SK-N-SH (cell line): ENCODE measurements around the gene GNAI3. TPM values are rescaled to one million over a fixed set of nuclear protein-coding genes. Genes with fewer than 3 reads are reported as not detected.

Experiments used
- CTCF ChIA-PET: fragments of 300-600, 350-600 bp; formaldehyde crosslinking; extraction: SDS; loops from one replicate; lab custom pipeline; 2021; lab: Yijun Ruan, JAX
- POLR2A ChIA-PET: fragments of 350-600 bp; sonication (Branson Sonifier 250); formaldehyde crosslinking; extraction: SDS; loops from one replicate; lab custom pipeline; 2020; ENCODE audit warnings: antibody characterized with exemption, inconsistent platforms; lab: Yijun Ruan, JAX
- DNase-seq: peaks from one replicate; pipeline ENCODE4 v3.0.0; 2012
- H2AFZ ChIP-seq: fragments of 200-600 bp; sonication (generic); 2 replicates; pipeline ENCODE4 v1.8.1; 2016; ENCODE audit warnings: antibody characterized with exemption, mild to moderate bottlenecking, low read depth
- H3F3A ChIP-seq: fragments of 200-600 bp; sonication (generic); replicated peaks from 2 replicates; pipeline ENCODE3; 2016; ENCODE audit warnings: antibody characterized with exemption, mild to moderate bottlenecking; ENCODE audit not compliant: insufficient read depth
- H3K27ac ChIP-seq, 2 experiments: fragments of 200-500 bp in 1 of 2; fragments of 200-600 bp in 1 of 2; sonication (Bioruptor generic) in 1 of 2; sonication (generic), shearing (Covaris generic) in 1 of 2; 2 replicates each; pipeline versions ENCODE4 v1.5.1 to v1.6.1; 2014 to 2016; ENCODE audit warnings: low read depth in 2 of 2, inconsistent platforms in 1 of 2, low read length in 1 of 2, mild to moderate bottlenecking in 1 of 2, mixed read lengths in 1 of 2
- H3K27me3 ChIP-seq: fragments of 200-600 bp; sonication (generic), shearing (Covaris generic); 2 replicates; pipeline ENCODE4 v1.6.1; 2016; ENCODE audit warnings: mixed run types; ENCODE audit not compliant: insufficient read depth
- H3K36me3 ChIP-seq, 2 experiments: fragments of 200-500 bp in 1 of 2; fragments of 200-600 bp in 1 of 2; sonication (Bioruptor generic) in 1 of 2; sonication (generic) in 1 of 2; replicated peaks in 1 of 2; 2 replicates each; pipeline versions ENCODE3 to v1.5.1; 2014 to 2016; ENCODE audit warnings: low read length in 1 of 2, mild to moderate bottlenecking in 1 of 2; ENCODE audit not compliant: insufficient read depth in 2 of 2, control insufficient read depth in 1 of 2
- H3K4me1 ChIP-seq, 2 experiments: fragments of 200-500 bp in 1 of 2; fragments of 200-600 bp in 1 of 2; sonication (Bioruptor generic) in 1 of 2; sonication (generic), shearing (Covaris generic) in 1 of 2; 2 replicates each; pipeline versions ENCODE4 v1.5.1 to v1.6.1; 2014 to 2016; ENCODE audit warnings: low read depth in 1 of 2, low read length in 1 of 2, mixed run types in 1 of 2; ENCODE audit not compliant: insufficient read depth in 2 of 2, control insufficient read depth in 1 of 2
- H3K4me2 ChIP-seq: fragments of 200-600 bp; sonication (generic), shearing (Covaris generic); 2 replicates; pipeline ENCODE4 v1.6.1; 2017; ENCODE audit warnings: mixed run types
- H3K4me3 ChIP-seq, 2 experiments: fragments of 200-500 bp in 1 of 2; fragments of 200-600 bp in 1 of 2; sonication (Bioruptor generic) in 1 of 2; sonication (generic), shearing (Covaris generic) in 1 of 2; 2 replicates each; pipeline versions ENCODE4 v1.5.1 to v1.8.1; 2014 to 2016; ENCODE audit warnings: low read depth in 2 of 2, inconsistent platforms in 1 of 2, low read length in 1 of 2, mild to moderate bottlenecking in 1 of 2, mixed read lengths in 1 of 2, moderate library complexity in 1 of 2
- H3K79me2 ChIP-seq: fragments of 200-600 bp; sonication (generic); 2 replicates; pipeline ENCODE4 v1.8.1; 2017; ENCODE audit warnings: mild to moderate bottlenecking; ENCODE audit not compliant: insufficient read depth
- H3K9ac ChIP-seq: fragments of 200-600 bp; sonication (generic); 2 replicates; pipeline ENCODE4 v1.6.1; 2017; ENCODE audit warnings: mixed run types
- H3K9me2 ChIP-seq: fragments of 200-600 bp; sonication (generic); 2 replicates; pipeline ENCODE4 v1.6.1; 2017; ENCODE audit warnings: mixed run types
- H3K9me3 ChIP-seq: fragments of 200-600 bp; sonication (generic); 2 replicates; pipeline ENCODE4 v1.6.1; 2017; ENCODE audit warnings: mixed run types, mild to moderate bottlenecking, moderate library complexity
- H4K20me1 ChIP-seq: fragments of 200-600 bp; sonication (generic); 2 replicates; pipeline ENCODE4 v1.6.1; 2017; ENCODE audit warnings: mild to moderate bottlenecking, mixed run types; ENCODE audit not compliant: insufficient read depth
- CHD2 ChIP-seq: fragments of 150-350 bp; IDR thresholded peaks from 2 replicates; pipeline ENCODE4 v1.6.1; 2018; ENCODE audit warnings: low read length; ENCODE audit not compliant: partially characterized antibody
- ELF1 ChIP-seq: IDR thresholded peaks from 2 replicates; pipeline ENCODE4 v1.4.0; 2012
- EZH2phosphoT487 ChIP-seq: fragments of 200-600 bp; sonication (generic); IDR thresholded peaks from 2 replicates; pipeline ENCODE4 v1.6.1; 2017; ENCODE audit warnings: low read depth, mixed run types, mild to moderate bottlenecking, antibody characterized with exemption, moderate library complexity, borderline replicate concordance
- FOSL2 ChIP-seq: IDR thresholded peaks from 2 replicates; pipeline ENCODE4 v1.4.0; 2012; ENCODE audit warnings: low read depth, mild to moderate bottlenecking, moderate library complexity, borderline replicate concordance
- GABPA ChIP-seq: IDR thresholded peaks from 2 replicates; pipeline ENCODE4 v1.4.0; 2012; ENCODE audit warnings: low read depth, mild to moderate bottlenecking
- MEF2A ChIP-seq: IDR thresholded peaks from 2 replicates; pipeline ENCODE4 v1.4.0; 2012; ENCODE audit warnings: low read depth, borderline replicate concordance
- MXI1 ChIP-seq: IDR thresholded peaks from 2 replicates; pipeline ENCODE4 v1.6.1; 2012; ENCODE audit warnings: mild to moderate bottlenecking, low read depth, low read length, improper control_type of control experiment
- NFIC ChIP-seq: IDR thresholded peaks from 2 replicates; pipeline ENCODE4 v1.4.0; 2012; ENCODE audit warnings: borderline replicate concordance
- NRF1 ChIP-seq: IDR thresholded peaks from 2 replicates; pipeline ENCODE4 v1.6.1; 2012; ENCODE audit warnings: low read depth, mild to moderate bottlenecking, low read length
- POLR2AphosphoS5 ChIP-seq: IDR thresholded peaks from 2 replicates; pipeline ENCODE4 v1.6.1; 2012; ENCODE audit warnings: low read depth, low read length
- RAD21 ChIP-seq: IDR thresholded peaks from 2 replicates; pipeline ENCODE4 v1.6.1; 2012; ENCODE audit warnings: mild to moderate bottlenecking, low read length
- RFX5 ChIP-seq: IDR thresholded peaks from 2 replicates; pipeline ENCODE4 v1.6.1; 2012; ENCODE audit warnings: mild to moderate bottlenecking, improper control_type of control experiment, low read length
- RXRA ChIP-seq: IDR thresholded peaks from 2 replicates; pipeline ENCODE4 v1.4.0; 2012; ENCODE audit warnings: low read depth, mild to moderate bottlenecking, borderline replicate concordance
- TCF12 ChIP-seq: IDR thresholded peaks from 2 replicates; pipeline ENCODE4 v1.4.0; 2012
- TEAD4 ChIP-seq: IDR thresholded peaks from 2 replicates; pipeline ENCODE4 v1.4.0; 2012; ENCODE audit warnings: mild to moderate bottlenecking, borderline replicate concordance; ENCODE audit not compliant: insufficient read depth
- WGBS: methylation state at CpG from one replicate; pipeline ENCODE4 v1.1.6; 2017; ENCODE audit warnings: low lambda C conversion rate; 5-methylcytosine and 5-hydroxymethylcytosine counted together
- polyA plus RNA-seq, 3 experiments: library from polyadenylated mRNA; depleted of rRNA; stranded (reverse); fragments of >200 nt; gene quantifications; 2 replicates each; pipeline ENCODE4 v1.2.3, GENCODE V29; 2012
- TF ChIP-seq, protein P1 (sequence below): IDR thresholded peaks from 2 replicates; pipeline ENCODE4 v1.4.0; 2012; ENCODE audit warnings: low read depth
- TF ChIP-seq, protein P2 (sequence below): fragments of 150-350 bp; IDR thresholded peaks from 2 replicates; pipeline ENCODE4 v1.6.1; 2016; ENCODE audit warnings: mild to moderate bottlenecking, low read depth, low read length
- TF ChIP-seq, protein P3 (sequence below): IDR thresholded peaks from 2 replicates; pipeline ENCODE4 v1.4.0; 2012; ENCODE audit warnings: low read depth, borderline replicate concordance
- TF ChIP-seq, protein P4 (sequence below): fragments of 150-350 bp; IDR thresholded peaks from 2 replicates; pipeline ENCODE4 v1.6.1; 2017; ENCODE audit warnings: antibody characterized with exemption, low read length, low read depth, borderline replicate concordance

The GNAI3 gene
- polyA plus RNA-seq, 1 of the 3 experiments (the other 2 are of a cell fraction) = 4.0 TPM

GRCh38 chr1:109613361-109614147, 65.1 kb downstream of the GNAI3 start:
- no peaks in the 10 kb centered on the region for H3K27me3 ChIP-seq
- 67% methylated on average over 7 of the region's 7 CpGs for WGBS
- H3K4me2 ChIP-seq = no peak overlapping the region
- H4K20me1 ChIP-seq = no peaks in the 10 kb centered on the region
- no peaks in the 10 kb centered on the region for H3K36me3 ChIP-seq
- TF ChIP-seq NRF1 (no peak), EZH2phosphoT487 (no peak), GABPA (no peak), RFX5 (no peak), MXI1 (no peak), TCF12 (no peak), CHD2 (no peak), RXRA (no peak), ELF1 (no peak), NFIC (no peak), MEF2A (no peak), RAD21 (no peak), POLR2AphosphoS5 (no peak), FOSL2 (no peak), TEAD4 (no peak)
- TF ChIP-seq, protein P1, sequence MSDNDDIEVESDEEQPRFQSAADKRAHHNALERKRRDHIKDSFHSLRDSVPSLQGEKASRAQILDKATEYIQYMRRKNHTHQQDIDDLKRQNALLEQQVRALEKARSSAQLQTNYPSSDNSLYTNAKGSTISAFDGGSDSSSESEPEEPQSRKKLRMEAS = no peak
- TF ChIP-seq, protein P2, sequence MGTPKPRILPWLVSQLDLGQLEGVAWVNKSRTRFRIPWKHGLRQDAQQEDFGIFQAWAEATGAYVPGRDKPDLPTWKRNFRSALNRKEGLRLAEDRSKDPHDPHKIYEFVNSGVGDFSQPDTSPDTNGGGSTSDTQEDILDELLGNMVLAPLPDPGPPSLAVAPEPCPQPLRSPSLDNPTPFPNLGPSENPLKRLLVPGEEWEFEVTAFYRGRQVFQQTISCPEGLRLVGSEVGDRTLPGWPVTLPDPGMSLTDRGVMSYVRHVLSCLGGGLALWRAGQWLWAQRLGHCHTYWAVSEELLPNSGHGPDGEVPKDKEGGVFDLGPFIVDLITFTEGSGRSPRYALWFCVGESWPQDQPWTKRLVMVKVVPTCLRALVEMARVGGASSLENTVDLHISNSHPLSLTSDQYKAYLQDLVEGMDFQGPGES = no peak
- TF ChIP-seq, protein P3, sequence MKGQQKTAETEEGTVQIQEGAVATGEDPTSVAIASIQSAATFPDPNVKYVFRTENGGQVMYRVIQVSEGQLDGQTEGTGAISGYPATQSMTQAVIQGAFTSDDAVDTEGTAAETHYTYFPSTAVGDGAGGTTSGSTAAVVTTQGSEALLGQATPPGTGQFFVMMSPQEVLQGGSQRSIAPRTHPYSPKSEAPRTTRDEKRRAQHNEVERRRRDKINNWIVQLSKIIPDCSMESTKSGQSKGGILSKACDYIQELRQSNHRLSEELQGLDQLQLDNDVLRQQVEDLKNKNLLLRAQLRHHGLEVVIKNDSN = no peak
- TF ChIP-seq, protein P4, sequence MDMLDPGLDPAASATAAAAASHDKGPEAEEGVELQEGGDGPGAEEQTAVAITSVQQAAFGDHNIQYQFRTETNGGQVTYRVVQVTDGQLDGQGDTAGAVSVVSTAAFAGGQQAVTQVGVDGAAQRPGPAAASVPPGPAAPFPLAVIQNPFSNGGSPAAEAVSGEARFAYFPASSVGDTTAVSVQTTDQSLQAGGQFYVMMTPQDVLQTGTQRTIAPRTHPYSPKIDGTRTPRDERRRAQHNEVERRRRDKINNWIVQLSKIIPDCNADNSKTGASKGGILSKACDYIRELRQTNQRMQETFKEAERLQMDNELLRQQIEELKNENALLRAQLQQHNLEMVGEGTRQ = no peak
- no peak overlapping the region for H3K9ac ChIP-seq
- H3K9me3 ChIP-seq = no peaks in the 10 kb centered on the region
- H2AFZ ChIP-seq = no peak overlapping the region
- no peaks in the 10 kb centered on the region for H3K9me2 ChIP-seq
- DNase-seq = no peak
- no peak overlapping the region for H3K4me3 ChIP-seq
- CTCF ChIA-PET = interaction anchor here (0.7 to 2.6 kb wide), 7 partner anchors 13 to 371 kb away, joined by 3 to 9 read pairs (median 3); partner anchors contain the start of gene AHCYL1
- H3K27ac ChIP-seq = no peak overlapping the region
- peaks cover 23% of the 10 kb centered on the region for H3F3A ChIP-seq
- H3K4me1 ChIP-seq = peaks cover 12 to 19% of the 10 kb centered on the region in 2 experiments; a peak in 3 of 4 replicates
- H3K79me2 ChIP-seq = no peaks in the 10 kb centered on the region; the same call in 1 of the 2 replicates
- POLR2A ChIA-PET = interaction anchor here (1.3 kb wide), 1 partner anchor 65 kb away, joined by 3 read pairs; the partner anchor contains the start of gene GNAI3
